ENCODE data around the gene LDLR. TPM values are rescaled to one million over a fixed set of nuclear protein-coding genes. Genes with fewer than 3 reads are reported as not detected.
"Not testable (repeated sequence)": the region's sequence is repeated elsewhere in the genome, so short reads cannot be mapped to it uniquely, and the experiment has no call there.

Gene LDLR
- total RNA-seq, 1 donor from 2014 or later: 109 TPM

GRCh38 chr19:11169896-11170678 lies 80.8 kb downstream of the LDLR start:
- intact Hi-C loops (cut with micrococcal nuclease): no loop called here

GRCh38 chr19:11171144-11171543 lies 81.9 kb downstream of the LDLR start:
- intact Hi-C loops (cut with micrococcal nuclease): no loop called here

- intact Hi-C loops (cut with micrococcal nuclease): no loop called here
Measured at GRCh38 chr19:11172576-11172975, 83.3 kb downstream of the LDLR start.

GRCh38 chr19:11173516-11174155 lies 84.4 kb downstream of the LDLR start:
- intact Hi-C loops (cut with micrococcal nuclease): no loop called here

GRCh38 chr19:11174336-11174735 lies 85.1 kb downstream of the LDLR start:
- intact Hi-C loops (cut with micrococcal nuclease): no loop called here

GRCh38 chr19:11175920-11176319 lies 86.7 kb downstream of the LDLR start:
- intact Hi-C loops (cut with micrococcal nuclease): no loop called here

GRCh38 chr19:11176466-11177193 lies 87.4 kb downstream of the LDLR start:
- intact Hi-C loops (cut with micrococcal nuclease): no loop called here

- intact Hi-C loops (cut with micrococcal nuclease): no loop called here
Measured at GRCh38 chr19:11177592-11177991, 88.3 kb downstream of the LDLR start.

GRCh38 chr19:11179145-11179465 lies 89.8 kb downstream of the LDLR start:
- intact Hi-C loops (cut with micrococcal nuclease): not testable (repeated sequence)

GRCh38 chr19:11179716-11180297 lies 90.5 kb downstream of the LDLR start:
- intact Hi-C loops (cut with micrococcal nuclease): no loop called here

GRCh38 chr19:11180346-11180745 lies 91.1 kb downstream of the LDLR start:
- intact Hi-C loops (cut with micrococcal nuclease): no loop called here

- intact Hi-C loops (cut with micrococcal nuclease): not testable (repeated sequence)
Measured at GRCh38 chr19:11180975-11181374, 91.7 kb downstream of the LDLR start.

GRCh38 chr19:11181488-11181887 lies 92.2 kb downstream of the LDLR start:
- intact Hi-C loops (cut with micrococcal nuclease): no loop called here

Other genes with a start within 250 kb of the LDLR start
- gene C19orf38, start 241.0 kb upstream of the LDLR start, total RNA-seq: 1.3 and 2.2 TPM in 2 replicates
- gene CARM1, start 217.9 kb upstream of the LDLR start, total RNA-seq: 38.6 and 40.7 TPM in 2 replicates
- gene YIPF2, start 160.8 kb upstream of the LDLR start, total RNA-seq: 18.8 and 20.4 TPM in 2 replicates
- gene TIMM29, start 160.7 kb upstream of the LDLR start, total RNA-seq: 22.7 and 22.8 TPM in 2 replicates
- 111 and 112 TPM in 2 replicates for gene SMARCA4, start 128.4 kb upstream of the LDLR start, total RNA-seq
- 69.9 and 71.4 TPM in 2 replicates for gene SPC24, start 66.3 kb downstream of the LDLR start, total RNA-seq
- 2.8 and 4.0 TPM in 2 replicates for gene KANK2, start 108.1 kb downstream of the LDLR start, total RNA-seq
- gene ANGPTL8, start 150.2 kb downstream of the LDLR start, total RNA-seq: not detected in 2 replicates
- 0.16 and 0.20 TPM in 2 replicates for gene DOCK6, start 173.1 kb downstream of the LDLR start, total RNA-seq
- gene TSPAN16, start 206.7 kb downstream of the LDLR start, total RNA-seq: not detected in 2 replicates